Renal cortical epithelial cell (primary cell): Measurements from ENCODE around the gene CLCN1. TPM values are rescaled to one million over a fixed set of nuclear protein-coding genes. Genes with fewer than 3 reads are reported as not detected.
"Not testable (repeated sequence)": the region's sequence is repeated elsewhere in the genome, so short reads cannot be mapped to it uniquely, and the experiment has no call there.

Experiments
- DNase-seq: peaks from one replicate; pipeline ENCODE4 v3.0.0-alpha.2; 2011; ENCODE audit warnings: low read depth
- total RNA-seq: library from RNA; depleted of rRNA; stranded (reverse); fragments of >200 nt; gene quantifications from 2 replicates; pipeline ENCODE4 v1.2.3, GENCODE V29; 2014

The CLCN1 gene
- not detected in 2 replicates for total RNA-seq

DNA sequence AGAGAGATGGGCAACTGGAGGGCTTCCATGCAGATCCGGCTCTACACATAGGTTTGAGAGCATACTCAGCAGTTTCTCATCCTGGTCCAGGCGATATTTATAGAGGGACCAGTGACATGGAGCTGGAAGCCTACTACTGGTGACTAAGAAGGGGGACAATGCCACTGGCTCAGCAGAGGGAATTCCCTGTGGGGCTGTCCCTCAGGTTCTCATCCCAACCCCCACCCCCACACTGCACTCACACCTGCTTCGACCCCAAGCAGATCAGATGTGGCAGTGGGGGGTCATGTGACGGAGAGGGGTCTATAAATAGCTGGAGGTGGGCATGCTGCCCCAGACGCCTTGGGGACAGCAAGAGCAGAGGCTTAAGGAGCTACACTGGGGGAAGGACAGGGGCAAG, at the start of gene CLCN1:
Gene CLCN1, plus strand, starts transcription at position 336 of the 400 bp plus-strand sequence. CDS start 102 bp downstream, outside the sequence.
- no peak for DNase-seq

DNA sequence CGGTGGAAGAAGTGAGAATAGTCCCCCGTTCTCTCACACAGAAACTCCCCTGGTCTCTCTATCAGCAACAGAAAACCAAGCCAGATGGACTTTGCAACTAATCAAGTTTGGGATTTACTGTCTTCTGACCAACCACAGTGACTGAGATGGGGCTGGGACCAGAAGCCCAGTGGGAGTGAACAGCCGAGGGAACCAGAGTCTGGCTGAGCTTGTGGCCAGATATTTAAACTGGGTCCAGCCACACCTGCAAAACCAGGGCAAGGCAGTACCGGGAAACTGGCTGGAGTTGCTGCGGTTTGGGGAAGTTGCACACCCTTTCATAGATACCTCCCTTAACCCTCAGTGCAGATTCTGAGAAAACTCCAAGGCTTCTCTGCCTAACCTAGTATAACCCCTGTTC, 46.7 kb upstream of the CLCN1 start:
- no peak for DNase-seq

DNA sequence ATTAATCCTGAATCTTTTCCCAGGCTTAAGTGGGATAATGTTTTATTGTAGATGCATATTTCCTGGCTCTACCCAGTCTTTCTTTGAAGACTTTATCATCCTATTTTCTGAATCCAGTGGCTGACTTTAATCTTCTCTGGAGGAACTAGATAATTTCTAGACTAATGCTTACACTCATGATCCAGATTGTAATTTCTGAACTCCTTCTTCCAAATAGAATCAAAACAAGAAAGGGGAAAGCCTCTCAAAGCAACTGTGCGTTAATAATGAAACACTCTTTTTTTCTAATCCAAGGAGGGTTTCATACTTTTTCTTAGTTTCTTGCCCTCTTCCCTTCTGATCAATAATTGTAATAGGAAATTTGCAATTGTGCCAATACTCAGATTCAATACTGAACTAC, 44.7 kb upstream of the CLCN1 start:
- no peak for DNase-seq

DNA sequence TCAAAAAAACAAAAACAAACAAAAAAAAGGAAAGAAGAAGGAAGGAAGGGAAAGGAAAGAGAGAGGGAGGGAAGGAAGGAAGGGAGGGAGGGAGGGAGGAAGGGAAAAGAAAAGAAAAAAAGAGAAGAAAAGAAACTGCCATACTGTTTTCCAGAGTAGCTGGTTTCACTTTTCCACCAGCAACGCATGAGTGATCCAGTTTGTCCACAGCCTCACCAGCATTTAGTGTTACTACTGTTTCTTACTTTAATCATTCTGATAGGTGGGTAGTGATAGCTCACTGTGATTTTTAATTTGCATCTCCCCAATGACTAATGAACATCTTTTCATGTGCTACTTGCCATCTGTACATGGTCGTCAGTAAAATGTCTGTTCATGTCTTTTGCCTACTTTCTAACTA, 43.0 kb upstream of the CLCN1 start:
- no peak for DNase-seq

DNA sequence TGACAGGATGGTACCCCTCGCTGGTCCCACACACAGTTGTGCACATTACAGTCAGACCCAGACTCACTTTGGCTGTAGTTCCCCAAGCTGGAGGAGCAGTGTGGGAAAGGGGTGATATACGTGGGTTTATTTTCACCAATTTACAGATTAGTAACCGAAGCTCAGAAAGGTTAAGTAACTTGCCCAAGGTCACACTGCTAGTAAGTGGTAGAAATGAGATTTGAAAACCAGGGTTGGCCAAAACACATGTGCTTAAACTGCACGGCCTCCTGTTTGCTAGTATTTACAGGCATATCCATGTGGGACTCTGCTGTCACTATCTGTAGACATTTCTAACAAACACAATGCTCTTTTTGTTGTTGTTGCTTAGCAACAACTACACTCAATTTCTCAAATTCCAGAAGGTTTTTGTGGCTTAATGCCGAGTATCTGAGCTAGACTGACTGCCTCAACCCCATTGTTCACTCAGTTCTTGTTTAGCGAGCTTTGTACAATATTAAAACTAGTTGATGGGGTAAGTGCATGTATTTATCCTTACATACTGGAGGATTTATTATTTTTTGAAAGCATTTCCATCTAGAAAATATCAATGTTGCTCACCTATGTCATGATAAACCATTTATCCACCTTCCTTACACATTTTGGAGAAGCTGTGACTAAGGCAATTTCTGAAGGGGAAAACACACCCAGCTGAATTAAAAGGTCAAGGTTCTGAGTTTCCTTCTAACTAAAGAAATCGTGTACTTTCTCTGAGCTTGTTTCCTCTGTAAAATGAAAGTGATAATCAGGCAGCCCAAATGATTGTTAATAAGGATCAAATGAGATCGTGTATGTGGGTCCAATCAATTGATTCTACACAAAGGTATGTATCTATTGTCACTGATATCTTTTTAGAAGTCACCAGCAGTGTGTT, 36.5 kb upstream of the CLCN1 start:
- DNase-seq, result peak; percentile 95

DNA sequence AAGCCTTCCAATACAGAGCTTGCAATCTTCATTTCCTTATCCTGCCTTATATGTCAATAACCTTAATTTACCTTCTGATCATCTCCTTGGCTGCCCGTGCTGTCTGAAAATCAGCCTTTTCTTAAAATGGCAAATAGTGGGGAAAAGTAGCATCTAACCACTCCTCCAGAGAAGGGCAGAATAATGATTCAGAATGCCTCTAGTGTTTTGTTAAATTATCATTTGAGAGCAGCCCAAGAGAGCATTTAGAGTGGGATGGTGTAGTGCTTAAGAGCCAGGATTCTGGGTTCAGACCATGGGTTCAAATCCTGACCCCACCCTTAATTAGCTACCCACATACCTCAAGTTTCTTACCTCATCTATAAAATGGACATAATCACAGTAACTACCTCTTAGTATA, 35.8 kb upstream of the CLCN1 start:
- no peak for DNase-seq

DNA sequence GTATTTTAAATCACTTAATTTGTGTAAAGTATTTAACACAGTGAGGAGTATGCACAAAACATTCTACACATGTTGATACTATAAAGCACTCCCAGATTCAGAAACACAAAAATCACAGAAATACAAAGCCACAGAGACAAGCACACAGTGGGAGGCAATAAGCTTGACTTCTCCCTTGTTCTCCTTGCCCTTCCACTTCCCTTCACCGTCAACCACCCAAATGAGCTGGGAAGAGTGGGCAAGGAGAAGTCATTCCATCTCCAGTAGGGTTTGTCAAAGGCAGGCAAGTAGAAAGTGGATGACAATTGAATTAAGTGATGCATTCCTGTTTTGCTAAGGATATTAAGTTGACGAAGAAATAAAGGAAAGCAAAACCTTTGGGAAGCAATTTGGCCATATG, 35.3 kb upstream of the CLCN1 start:
- DNase-seq, result no peak

DNA sequence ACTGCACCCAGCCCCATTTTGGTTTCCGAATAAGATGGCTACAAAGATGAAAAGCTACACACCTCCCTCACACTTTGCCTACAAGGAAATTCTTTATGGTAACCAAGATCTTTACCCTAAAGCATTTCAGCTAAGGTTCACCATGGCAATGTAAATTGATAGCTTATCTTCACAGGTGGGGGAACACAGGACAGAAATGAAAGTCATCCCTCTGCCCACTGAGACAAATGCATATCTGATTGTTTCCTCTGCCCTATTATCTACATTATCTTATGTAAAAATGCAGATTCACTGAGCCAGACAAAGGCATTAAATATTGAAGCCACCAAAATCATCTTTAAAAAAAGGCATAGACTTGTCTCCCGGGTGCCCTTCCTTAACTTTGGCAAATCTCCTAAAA, 34.4 kb upstream of the CLCN1 start:
- DNase-seq, result no peak

DNA sequence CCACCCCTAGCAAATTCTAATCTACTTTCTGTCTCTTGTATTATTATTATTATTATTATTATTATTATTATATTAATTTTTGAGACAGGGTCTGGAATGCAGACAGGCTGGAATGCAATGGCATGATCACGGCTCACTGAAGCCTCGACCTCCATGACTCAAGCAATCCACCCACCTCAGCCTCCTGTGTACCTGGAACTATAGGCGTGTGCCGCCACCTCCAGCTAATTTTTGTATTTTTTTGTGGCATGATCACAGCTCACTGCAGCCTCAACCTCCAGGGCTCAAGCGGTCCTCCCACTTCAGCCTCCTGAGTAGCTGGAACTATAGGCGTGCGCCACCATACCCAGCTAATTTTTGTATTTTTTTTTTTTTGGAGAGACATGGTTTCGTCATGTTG, 33.8 kb upstream of the CLCN1 start:
- no peak for DNase-seq

DNA sequence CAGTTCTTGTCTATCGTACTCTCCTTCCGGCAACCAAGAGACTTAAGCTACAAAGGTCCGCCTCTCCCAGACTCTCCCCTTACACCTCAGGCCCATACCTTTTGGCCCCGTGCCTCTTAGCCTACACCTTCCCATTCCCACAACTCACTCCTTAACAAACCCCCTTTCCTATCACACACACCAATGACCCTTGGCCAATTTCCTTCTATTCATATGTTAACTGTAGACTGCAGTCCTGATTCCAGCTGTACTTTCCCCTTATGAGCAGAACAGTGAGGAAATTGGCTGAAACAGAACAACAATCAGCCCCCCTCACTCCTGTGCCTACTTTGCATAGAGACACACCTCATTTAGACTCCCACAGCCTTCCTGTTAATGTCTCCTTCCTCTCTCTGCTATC, 32.5 kb upstream of the CLCN1 start:
- no peak for DNase-seq

DNA sequence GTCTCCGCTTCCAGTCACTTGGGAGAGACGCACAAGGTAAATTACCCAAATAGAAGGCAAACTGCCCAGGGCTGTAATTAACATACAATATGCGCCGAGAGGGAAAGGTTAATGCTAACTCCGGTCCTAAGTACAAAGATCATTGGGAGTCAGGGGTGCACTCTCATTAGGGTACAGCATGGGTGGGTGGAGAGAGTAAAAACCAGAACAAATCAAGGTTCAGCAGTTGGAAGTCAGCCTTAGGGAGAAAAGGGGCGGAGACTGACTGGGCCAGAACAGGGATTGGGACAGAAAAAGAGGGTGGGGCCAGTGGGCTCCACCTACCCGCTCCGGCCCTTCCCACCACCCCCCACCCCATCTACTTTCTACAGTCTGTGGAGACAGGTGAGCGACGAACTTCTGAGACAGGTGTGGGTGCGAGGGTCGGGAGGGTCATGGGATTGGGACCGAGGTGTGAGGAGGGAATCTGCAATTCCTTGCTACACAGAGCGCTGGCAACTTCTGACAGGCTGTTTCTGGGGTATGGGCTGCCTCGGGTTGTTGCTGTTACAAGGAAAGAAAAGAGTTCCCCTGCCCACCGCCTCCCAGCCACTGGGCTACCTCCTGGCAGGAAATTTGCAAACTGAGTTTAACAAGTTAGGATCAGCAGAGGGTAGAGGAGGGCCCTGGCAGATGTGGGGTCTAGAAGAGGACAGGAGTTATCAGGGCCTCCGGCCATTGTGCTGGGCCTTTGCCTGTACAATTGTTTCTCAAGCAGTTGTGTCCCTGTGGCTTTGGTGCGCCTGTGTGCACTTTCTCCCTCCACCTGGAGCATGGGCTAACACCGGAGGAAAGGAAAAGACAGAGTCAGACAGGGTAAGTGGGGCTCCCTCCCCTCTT, 31.1 kb upstream of the CLCN1 start, which contains the start of gene TMEM139:
Gene TMEM139, plus strand, starts transcription at position 368 of the 879 bp plus-strand sequence. CDS start 1,000 bp downstream, outside the sequence.
- peak; percentile 79 for DNase-seq

DNA sequence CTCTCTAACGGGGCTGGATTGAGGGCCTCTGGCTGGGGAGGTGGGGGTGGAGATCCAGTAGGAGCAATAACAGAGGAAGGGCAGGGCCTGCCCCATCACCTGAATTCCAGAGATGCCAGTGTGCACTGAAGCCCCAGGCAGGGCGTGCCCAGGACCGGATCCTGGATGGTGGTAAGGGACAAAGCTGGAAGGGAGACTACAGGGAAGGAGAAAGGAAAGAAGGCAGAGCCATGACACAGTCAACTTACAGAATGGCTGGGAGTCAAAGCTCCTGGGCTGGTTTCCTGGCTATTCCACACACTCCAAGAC, 30.5 kb upstream of the CLCN1 start:
- DNase-seq, result peak; percentile 83

DNA sequence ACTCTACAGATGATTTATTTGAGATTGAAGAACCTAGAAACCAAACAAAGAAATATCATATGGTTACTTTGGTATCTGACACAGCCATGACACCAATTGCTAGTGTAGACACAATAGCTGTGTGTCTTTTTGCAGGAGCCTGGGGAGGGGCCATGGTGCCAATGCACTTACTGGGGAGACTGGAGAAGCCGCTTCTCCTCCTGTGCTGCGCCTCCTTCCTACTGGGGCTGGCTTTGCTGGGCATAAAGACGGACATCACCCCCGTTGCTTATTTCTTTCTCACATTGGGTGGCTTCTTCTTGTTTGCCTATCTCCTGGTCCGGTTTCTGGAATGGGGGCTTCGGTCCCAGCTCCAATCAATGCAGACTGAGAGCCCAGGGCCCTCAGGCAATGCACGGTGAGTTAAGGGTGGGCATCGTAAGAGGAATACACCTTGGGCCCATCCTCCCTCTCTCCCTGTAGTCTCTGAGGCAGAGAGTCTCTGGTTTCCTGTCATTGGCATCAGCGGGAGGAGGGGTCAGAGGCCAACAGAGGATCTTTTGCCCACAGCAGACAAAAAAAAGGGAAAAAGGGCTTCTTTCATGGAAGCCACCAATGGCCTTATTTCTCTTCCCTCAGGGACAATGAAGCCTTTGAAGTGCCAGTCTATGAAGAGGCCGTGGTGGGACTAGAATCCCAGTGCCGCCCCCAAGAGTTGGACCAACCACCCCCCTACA, 29.9 kb upstream of the CLCN1 start:
- DNase-seq, result no peak

DNA sequence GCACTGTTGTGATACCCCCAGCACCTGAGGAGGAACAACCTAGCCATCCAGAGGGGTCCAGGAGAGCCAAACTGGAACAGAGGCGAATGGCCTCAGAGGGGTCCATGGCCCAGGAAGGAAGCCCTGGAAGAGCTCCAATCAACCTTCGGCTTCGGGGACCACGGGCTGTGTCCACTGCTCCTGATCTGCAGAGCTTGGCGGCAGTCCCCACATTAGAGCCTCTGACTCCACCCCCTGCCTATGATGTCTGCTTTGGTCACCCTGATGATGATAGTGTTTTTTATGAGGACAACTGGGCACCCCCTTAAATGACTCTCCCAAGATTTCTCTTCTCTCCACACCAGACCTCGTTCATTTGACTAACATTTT, 29.4 kb upstream of the CLCN1 start:
- no peak for DNase-seq

DNA sequence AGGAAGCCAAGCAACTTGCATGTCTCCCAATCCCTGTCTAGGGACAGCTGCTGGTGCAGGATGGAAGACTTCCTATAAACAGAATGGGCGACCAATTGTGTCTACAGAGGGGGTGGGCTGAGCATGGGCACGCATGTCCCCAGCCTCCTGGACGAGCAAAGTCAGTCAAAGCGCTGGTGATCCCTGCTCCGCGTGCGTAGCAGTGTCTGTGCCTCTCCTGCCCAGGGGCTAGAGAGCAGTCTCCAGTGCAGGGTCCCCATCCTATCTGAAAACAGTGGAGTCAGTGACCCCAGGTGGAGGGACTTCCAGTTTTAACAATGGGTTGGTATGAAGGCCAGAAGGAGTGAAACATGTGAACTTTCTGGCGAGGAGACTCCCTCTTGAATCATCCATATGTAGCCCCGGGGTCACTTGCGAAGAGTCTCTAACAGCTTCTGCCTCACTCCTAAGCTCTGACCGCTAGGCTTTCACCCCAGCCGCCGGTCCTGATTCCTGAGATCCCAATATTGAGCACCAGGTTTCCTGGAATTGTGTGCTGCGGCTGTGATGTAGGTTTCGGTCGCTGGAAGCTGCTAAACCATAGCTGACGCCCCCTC, 28.5 kb upstream of the CLCN1 start:
- no peak for DNase-seq

DNA sequence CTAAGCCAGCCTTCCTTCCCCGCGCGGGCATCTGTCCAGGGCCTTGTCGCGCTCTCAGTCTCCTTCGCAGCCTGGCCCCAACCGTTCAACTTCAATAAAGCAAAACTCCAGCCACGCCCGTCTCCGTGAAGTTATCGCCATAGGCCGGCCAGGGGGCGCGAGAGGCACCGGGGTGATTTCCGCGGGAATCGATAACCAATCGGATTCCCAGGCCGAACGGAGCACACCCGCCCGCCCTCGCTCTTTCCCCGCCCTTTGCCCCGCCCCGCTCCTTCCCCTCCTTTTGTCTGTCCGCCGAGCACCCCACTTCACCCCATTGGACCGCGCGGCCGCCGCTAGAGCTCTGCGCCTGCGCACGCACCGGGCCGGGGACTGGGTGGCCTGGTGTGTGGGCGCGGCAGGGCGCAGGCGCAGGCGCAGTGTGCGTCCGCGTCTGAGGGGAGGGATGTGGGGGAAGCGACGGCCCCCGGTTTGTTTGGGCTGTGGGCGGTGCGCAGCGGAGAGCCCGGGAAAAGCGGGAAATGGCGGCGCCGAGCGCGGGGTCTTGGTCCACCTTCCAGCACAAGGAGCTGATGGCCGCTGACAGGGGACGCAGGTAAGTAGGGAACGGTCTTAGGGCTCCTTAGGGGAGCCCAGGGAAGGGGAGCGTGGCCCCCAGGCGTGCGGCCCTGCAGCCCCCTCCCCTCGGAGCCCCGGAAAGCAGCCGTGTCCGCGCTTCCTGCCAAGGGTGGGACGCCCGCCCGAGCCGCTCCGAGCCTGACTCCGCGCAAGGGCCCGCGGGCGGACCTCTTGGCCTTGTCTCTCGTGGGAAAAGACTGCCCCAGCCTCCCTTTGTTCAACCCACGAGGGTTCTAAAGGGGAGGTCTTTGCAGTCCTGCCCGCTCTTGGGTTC, 27.7 kb upstream of the CLCN1 start, which contains the start of gene CASP2:
Gene CASP2, plus strand, starts transcription at position 417 of the 892 bp plus-strand sequence. Its CDS starts 105 bp downstream, at position 522.
- peak; percentile 83 for DNase-seq

DNA sequence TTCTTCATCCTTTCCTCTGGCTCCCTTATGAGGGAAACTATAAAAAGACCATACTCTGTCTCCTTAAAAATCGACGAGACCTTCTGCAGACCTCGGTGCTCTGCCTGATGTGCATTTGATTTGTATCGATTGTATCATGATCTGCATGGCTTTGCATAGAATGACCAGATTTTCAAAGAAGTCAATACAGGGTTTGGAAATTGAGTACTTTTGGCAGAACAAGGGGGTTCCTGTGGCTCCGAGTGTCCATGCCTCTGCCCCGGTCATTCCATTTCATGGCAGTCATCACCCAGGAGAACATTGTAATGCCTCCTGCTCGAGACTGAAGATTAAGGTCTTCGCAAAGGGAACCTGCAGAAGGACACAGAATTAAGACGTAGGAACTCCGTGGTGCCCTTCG, 27.1 kb upstream of the CLCN1 start:
- no peak for DNase-seq

DNA sequence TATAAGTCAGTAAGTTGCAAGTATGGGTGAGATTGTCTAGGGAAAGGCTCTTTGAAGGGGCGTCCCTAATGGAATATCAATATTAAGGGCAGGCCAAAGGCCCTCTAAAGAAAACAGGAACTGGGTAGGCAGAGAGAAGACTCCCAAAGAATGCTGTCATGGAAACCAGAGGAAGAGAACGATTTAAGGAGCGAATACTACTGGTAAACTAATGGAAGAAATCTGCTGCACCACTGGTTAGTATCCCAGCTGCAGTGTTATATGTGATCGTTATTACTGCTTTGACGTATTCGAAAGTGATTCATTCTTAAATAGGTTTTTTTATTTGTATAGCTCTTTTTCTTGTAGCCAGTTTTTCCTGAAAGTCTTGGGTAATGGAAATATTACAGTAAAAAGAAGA, 26.5 kb upstream of the CLCN1 start:
- no peak for DNase-seq

DNA sequence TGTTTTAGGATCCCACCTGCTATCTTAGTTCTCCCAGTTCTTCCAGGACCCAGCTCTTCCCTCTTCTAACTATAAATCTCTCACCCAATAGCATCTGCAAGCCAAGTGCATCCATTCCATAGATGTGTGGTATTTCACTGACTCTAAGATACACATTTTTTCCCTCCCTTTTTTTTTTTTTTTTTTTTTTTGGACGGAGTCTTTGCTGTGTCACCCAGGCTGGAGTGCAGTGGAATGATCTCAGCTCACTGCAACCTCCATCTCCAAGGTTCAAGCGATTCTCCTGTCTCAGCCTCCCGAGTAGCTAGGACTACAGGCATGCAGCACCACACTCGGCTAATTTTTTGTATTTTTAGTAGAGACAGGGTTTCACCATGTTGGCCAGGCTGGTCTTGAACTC, 26.0 kb upstream of the CLCN1 start:
- not testable (repeated sequence) for DNase-seq

DNA sequence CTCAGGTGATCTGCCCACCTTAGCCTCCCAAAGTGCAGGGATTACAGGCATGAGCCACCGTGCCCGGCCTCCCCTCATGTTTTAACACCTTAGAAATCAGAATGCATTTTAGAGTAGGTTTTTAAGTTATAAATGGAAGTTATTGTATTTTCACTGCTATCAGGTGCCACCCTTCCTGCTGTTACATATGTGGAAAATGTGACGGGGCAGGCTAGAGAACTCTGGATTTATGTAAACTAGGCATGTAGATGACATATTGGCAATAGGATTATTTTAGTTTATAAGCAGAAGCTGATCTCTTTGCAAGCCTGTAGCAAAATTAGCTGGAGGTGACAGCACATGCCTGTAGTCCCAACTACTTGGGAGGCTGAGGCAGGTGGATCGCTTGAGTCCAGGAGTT, 25.6 kb upstream of the CLCN1 start:
- DNase-seq, result no peak

DNA sequence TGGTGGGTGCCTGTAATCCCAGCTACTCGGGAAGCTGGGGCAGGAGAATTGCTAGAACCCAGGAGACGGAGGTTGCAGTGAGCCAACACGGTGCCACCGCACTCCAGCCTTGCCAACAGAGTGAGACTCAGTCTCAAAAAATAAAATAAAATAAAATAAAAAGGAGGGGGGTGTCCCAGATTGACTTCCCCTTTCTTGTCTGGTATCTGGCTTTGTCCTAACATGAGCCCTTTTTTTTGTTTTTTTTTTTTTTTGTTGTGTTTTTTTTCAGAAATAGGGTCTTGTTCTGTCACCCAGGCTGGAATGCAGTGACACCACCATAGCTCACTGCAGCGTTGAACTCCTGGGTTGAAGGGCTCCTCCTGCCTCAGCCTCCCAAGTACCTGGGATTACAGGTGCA, 23.0 kb upstream of the CLCN1 start:
- DNase-seq, result no peak
